Measurements from ENCODE around the gene CCN2.

The CCN2 gene

GRCh38 chr6:131954059-131954774 lies 3.0 kb upstream of the CCN2 start:
- no peak overlapping the region for H2AFZ ChIP-seq (ENCODE audit: low read depth, low read length)
- H3K79me1 ChIP-seq (replicated peaks; ENCODE audit: low read length, poor library complexity, severe bottlenecking) = no peaks in the 10 kb centered on the region
- H3K14ac ChIP-seq (ENCODE audit: low read length in 2 of 2) = no peak overlapping the region
- H4K8ac ChIP-seq (ENCODE audit: low read length) = no peak overlapping the region
- H3K4me1 ChIP-seq (ENCODE audit: control insufficient read depth, insufficient read depth, low read depth, low read length) = peaks cover 4% of the 10 kb centered on the region
- no peak overlapping the region for H2BK15ac ChIP-seq (ENCODE audit: low read depth, poor library complexity, severe bottlenecking)
- H3K4me2 ChIP-seq (ENCODE audit: low read length, poor library complexity, severe bottlenecking) = no peak overlapping the region
- H3K23ac ChIP-seq (ENCODE audit: low read length in 2 of 2) = no peak overlapping the region
- no peaks in the 10 kb centered on the region for H3K9me3 ChIP-seq (ENCODE audit: control insufficient read depth, low read length)
- H3K4me3 ChIP-seq (ENCODE audit: insufficient read depth in 1 of 2, low read depth in 1 of 2, low read length in 2 of 2) = no peak overlapping the region
- no peak overlapping the region for H3K4ac ChIP-seq (ENCODE audit: low read depth in 1 of 2, low read length in 2 of 2)
- H2BK120ac ChIP-seq (ENCODE audit: low read depth, low read length) = no peak overlapping the region
- 29% methylated on average over 1 of the region's 3 CpGs for WGBS
- H3K9ac ChIP-seq (ENCODE audit: low read length) = peak overlapping the region; percentile 13
- H3K27me3 ChIP-seq (ENCODE audit: control insufficient read depth in 1 of 2, insufficient read depth in 1 of 2, low read length in 2 of 2) = no peaks in the 10 kb centered on the region
- H2BK12ac ChIP-seq (ENCODE audit: low read length in 2 of 2) = no peak overlapping the region
- H3K18ac ChIP-seq (ENCODE audit: low read depth in 1 of 2, low read length in 2 of 2) = no peak overlapping the region
- H3K27ac ChIP-seq (ENCODE audit: low read length, poor library complexity, severe bottlenecking) = peak overlapping the region; percentile 97
- peak; percentile 40 for DNase-seq
- peak overlapping the region; percentile 57 for H2AK5ac ChIP-seq (ENCODE audit: low read length, severe bottlenecking)
- H2BK5ac ChIP-seq (ENCODE audit: low read depth, low read length, poor library complexity, severe bottlenecking) = peak overlapping the region; percentile 68
- peaks cover 0 to 12% of the 10 kb centered on the region in 2 experiments for H3K36me3 ChIP-seq (ENCODE audit: control insufficient read depth in 1 of 2, insufficient read depth in 2 of 2, low read depth in 1 of 2, low read length in 2 of 2)
- no peak overlapping the region for H4K91ac ChIP-seq (ENCODE audit: low read length)

- 83% methylated on average over 3 of the region's 4 CpGs for WGBS
- peaks cover 4% of the 10 kb centered on the region for H3K4me1 ChIP-seq (ENCODE audit: control insufficient read depth, insufficient read depth, low read depth, low read length)
- peak overlapping the region; percentile 29 for H4K91ac ChIP-seq (ENCODE audit: low read length)
- H2BK15ac ChIP-seq (ENCODE audit: low read depth, poor library complexity, severe bottlenecking) = no peak overlapping the region
- no peaks in the 10 kb centered on the region for H3K27me3 ChIP-seq (ENCODE audit: control insufficient read depth in 1 of 2, insufficient read depth in 1 of 2, low read length in 2 of 2)
- H3K79me1 ChIP-seq (replicated peaks; ENCODE audit: low read length, poor library complexity, severe bottlenecking) = no peaks in the 10 kb centered on the region
- peak overlapping the region; percentile 29 for H3K27ac ChIP-seq (ENCODE audit: low read length, poor library complexity, severe bottlenecking)
- H2AK5ac ChIP-seq (ENCODE audit: low read length, severe bottlenecking) = peak overlapping the region; percentile 93
- peak overlapping the region; percentile 11 to 54 for H2BK12ac ChIP-seq (ENCODE audit: low read length in 2 of 2)
- H3K4ac ChIP-seq (ENCODE audit: low read depth in 1 of 2, low read length in 2 of 2) = no peak overlapping the region
- peak overlapping the region in 1 of 2 experiments; percentile 49 for H3K18ac ChIP-seq (ENCODE audit: low read depth in 1 of 2, low read length in 2 of 2)
- peak overlapping the region; percentile 1 for H2BK5ac ChIP-seq (ENCODE audit: low read depth, low read length, poor library complexity, severe bottlenecking)
- DNase-seq = no peak
- H3K4me2 ChIP-seq (ENCODE audit: low read length, poor library complexity, severe bottlenecking) = no peak overlapping the region
- peak overlapping the region; percentile 16 for H4K8ac ChIP-seq (ENCODE audit: low read length)
- no peak overlapping the region for H2BK120ac ChIP-seq (ENCODE audit: low read depth, low read length)
- H3K9me3 ChIP-seq (ENCODE audit: control insufficient read depth, low read length) = no peaks in the 10 kb centered on the region
- H3K4me3 ChIP-seq (ENCODE audit: insufficient read depth in 1 of 2, low read depth in 1 of 2, low read length in 2 of 2) = no peak overlapping the region
- no peak overlapping the region for H3K14ac ChIP-seq (ENCODE audit: low read length in 2 of 2)
- H3K23ac ChIP-seq (ENCODE audit: low read length in 2 of 2) = no peak overlapping the region
- H3K36me3 ChIP-seq (ENCODE audit: control insufficient read depth in 1 of 2, insufficient read depth in 2 of 2, low read depth in 1 of 2, low read length in 2 of 2) = peaks cover 0 to 16% of the 10 kb centered on the region in 2 experiments
- H3K9ac ChIP-seq (ENCODE audit: low read length) = no peak overlapping the region
- no peak overlapping the region for H2AFZ ChIP-seq (ENCODE audit: low read depth, low read length)
Observed at GRCh38 chr6:131952886-131953509, 1.8 kb upstream of the CCN2 start.

DNA sequence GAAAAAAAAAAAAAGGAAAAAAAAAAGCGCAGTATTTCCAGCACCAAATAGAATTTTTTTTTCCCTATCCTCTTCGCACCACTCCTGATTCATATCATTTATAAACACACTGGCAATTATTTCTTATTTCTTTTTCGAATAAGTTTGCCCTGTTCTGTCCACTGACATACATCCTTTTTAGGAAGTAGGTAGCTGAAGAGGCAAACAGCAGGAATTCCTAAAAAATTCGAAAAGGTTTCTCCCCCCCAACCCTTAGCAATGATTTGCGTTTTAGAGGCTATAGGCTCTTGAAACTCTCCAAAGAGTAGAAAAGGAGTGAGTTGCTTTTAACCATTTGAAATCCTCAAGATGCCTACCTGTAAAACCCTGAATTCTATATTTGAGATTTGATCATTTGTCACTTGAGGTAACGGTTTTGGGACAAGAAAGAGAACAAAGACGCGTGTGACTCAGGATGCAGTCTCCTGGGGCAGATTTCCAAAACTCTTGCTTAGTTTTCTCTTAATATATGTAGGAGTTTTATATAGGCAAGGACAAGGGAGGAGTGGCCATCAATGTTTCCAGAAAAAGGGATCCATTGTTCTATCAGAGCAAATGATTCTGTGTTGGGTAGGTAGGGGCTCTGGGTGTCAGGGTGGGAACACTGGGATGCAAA lies 531 bp upstream of the CCN2 start:
- peak overlapping the region; percentile 93 for H3K9ac ChIP-seq (ENCODE audit: low read length)
- H3K79me1 ChIP-seq (replicated peaks; ENCODE audit: low read length, poor library complexity, severe bottlenecking) = no peaks in the 10 kb centered on the region
- H3K14ac ChIP-seq (ENCODE audit: low read length in 2 of 2) = no peak overlapping the region
- H2BK12ac ChIP-seq (ENCODE audit: low read length in 2 of 2) = peak overlapping the region in 1 of 2 experiments; percentile 28
- DNase-seq = no peak
- no peaks in the 10 kb centered on the region for H3K27me3 ChIP-seq (ENCODE audit: control insufficient read depth in 1 of 2, insufficient read depth in 1 of 2, low read length in 2 of 2)
- no peaks in the 10 kb centered on the region for H3K9me3 ChIP-seq (ENCODE audit: control insufficient read depth, low read length)
- H4K8ac ChIP-seq (ENCODE audit: low read length) = no peak overlapping the region
- peak overlapping the region; percentile 91 for H3K27ac ChIP-seq (ENCODE audit: low read length, poor library complexity, severe bottlenecking)
- no peak overlapping the region for H3K4me2 ChIP-seq (ENCODE audit: low read length, poor library complexity, severe bottlenecking)
- H2BK5ac ChIP-seq (ENCODE audit: low read depth, low read length, poor library complexity, severe bottlenecking) = peak overlapping the region; percentile 96
- H3K36me3 ChIP-seq (ENCODE audit: control insufficient read depth in 1 of 2, insufficient read depth in 2 of 2, low read depth in 1 of 2, low read length in 2 of 2) = peaks cover 0 to 16% of the 10 kb centered on the region in 2 experiments
- H3K4ac ChIP-seq (ENCODE audit: low read depth in 1 of 2, low read length in 2 of 2) = no peak overlapping the region
- peak overlapping the region; percentile 99 for H2AK5ac ChIP-seq (ENCODE audit: low read length, severe bottlenecking)
- no peak overlapping the region for H3K23ac ChIP-seq (ENCODE audit: low read length in 2 of 2)
- peak overlapping the region in 1 of 2 experiments; percentile 88 for H3K4me3 ChIP-seq (ENCODE audit: insufficient read depth in 1 of 2, low read depth in 1 of 2, low read length in 2 of 2)
- no peak overlapping the region for H4K91ac ChIP-seq (ENCODE audit: low read length)
- H2BK120ac ChIP-seq (ENCODE audit: low read depth, low read length) = no peak overlapping the region
- 13% methylated on average over 6 of the region's 8 CpGs for WGBS
- no peak overlapping the region for H2AFZ ChIP-seq (ENCODE audit: low read depth, low read length)
- peak overlapping the region in 1 of 2 experiments; percentile 29 for H3K18ac ChIP-seq (ENCODE audit: low read depth in 1 of 2, low read length in 2 of 2)
- H3K4me1 ChIP-seq (ENCODE audit: control insufficient read depth, insufficient read depth, low read depth, low read length) = peaks cover 4% of the 10 kb centered on the region
- H2BK15ac ChIP-seq (ENCODE audit: low read depth, poor library complexity, severe bottlenecking) = peak overlapping the region; percentile 26
